ENCODE measurements around the gene HPS6. TPM values are rescaled to one million over a fixed set of nuclear protein-coding genes. Genes with fewer than 3 reads are reported as not detected.
"Not testable (repeated sequence)": the region's sequence is repeated elsewhere in the genome, so short reads cannot be mapped to it uniquely, and the experiment has no call there.

The HPS6 gene
- total RNA-seq, 1 donor from 2014 or later: 52.6 TPM

DNA sequence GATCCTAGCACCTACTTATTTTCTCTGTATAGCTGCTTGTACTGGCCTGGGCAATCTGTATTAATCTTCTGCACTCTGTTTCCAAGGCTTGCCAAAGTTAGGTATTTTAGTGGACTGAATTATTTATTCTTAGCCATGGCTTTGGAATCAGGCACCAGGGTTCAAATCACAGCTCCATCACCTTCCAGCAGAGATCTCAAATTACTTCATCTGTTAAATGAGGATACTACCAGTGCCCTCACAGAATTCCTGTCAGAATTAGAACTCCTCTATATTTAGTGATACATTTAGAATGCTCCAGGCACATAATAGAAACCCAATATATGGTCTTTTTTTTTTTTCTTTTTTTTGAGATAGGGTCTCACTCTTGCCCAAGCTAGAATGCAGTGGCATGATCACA, 26.7 kb upstream of the HPS6 start:
- no peak for TF ChIP-seq CTCF (conservative IDR thresholded peaks at IDR 0.05; ENCODE audit: low read depth, low read length)
- no peak overlapping the region for H3K4me3 ChIP-seq (ENCODE audit: low read depth, low read length)
- no peak for DNase-seq (ENCODE audit: low read depth)

DNA sequence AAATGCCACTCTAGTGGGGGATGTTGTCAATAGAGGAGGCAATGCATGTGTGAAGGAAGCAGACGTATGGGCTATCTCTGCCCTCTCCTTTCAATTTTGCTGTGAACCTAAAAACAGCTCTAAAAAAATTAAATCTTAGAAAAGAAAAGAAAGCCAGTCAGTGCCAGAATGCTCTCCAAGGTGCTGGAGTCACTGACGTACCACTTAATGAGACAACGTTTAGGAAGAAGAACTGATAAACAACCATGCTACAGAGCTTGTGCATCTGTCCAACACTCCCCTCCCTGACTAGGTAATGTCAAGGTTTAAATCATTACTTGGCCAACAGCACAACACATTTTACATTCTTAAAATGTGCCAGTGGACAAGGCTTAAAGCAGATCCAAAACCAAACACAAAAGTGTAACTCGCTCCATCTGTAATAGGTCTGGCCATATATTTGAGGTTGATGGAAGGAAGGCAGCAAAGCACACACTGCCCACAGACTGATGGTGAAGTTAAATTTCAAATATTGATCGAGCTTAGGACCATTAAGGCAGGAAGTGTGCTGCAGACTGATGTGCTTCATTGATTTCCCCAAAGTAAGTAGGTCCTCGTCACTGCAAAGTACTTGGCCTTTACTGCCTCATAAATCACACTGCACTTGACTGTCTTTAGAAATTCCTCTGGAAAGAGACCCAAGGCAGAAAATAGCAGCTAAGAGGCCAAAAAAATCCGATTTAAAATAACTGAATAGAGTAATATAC, 24.7 kb upstream of the HPS6 start:
- H3K4me3 ChIP-seq (ENCODE audit: low read depth, low read length): no peak overlapping the region
- TF ChIP-seq CTCF (conservative IDR thresholded peaks at IDR 0.05; ENCODE audit: low read depth, low read length): no peak
- DNase-seq (ENCODE audit: low read depth): no peak

GRCh38 chr10:102045292-102045691, 19.9 kb upstream of the HPS6 start:
- no peak for DNase-seq (ENCODE audit: low read depth)
- no peak overlapping the region for H3K4me3 ChIP-seq (ENCODE audit: low read depth, low read length)
- TF ChIP-seq CTCF (conservative IDR thresholded peaks at IDR 0.05; ENCODE audit: low read depth, low read length): no peak

- TF ChIP-seq CTCF (conservative IDR thresholded peaks at IDR 0.05; ENCODE audit: low read depth, low read length): no peak
- H3K4me3 ChIP-seq (ENCODE audit: low read depth, low read length): no peak overlapping the region
- DNase-seq (ENCODE audit: low read depth): no peak
Observed at GRCh38 chr10:102046095-102046494, 19.1 kb upstream of the HPS6 start.

DNA sequence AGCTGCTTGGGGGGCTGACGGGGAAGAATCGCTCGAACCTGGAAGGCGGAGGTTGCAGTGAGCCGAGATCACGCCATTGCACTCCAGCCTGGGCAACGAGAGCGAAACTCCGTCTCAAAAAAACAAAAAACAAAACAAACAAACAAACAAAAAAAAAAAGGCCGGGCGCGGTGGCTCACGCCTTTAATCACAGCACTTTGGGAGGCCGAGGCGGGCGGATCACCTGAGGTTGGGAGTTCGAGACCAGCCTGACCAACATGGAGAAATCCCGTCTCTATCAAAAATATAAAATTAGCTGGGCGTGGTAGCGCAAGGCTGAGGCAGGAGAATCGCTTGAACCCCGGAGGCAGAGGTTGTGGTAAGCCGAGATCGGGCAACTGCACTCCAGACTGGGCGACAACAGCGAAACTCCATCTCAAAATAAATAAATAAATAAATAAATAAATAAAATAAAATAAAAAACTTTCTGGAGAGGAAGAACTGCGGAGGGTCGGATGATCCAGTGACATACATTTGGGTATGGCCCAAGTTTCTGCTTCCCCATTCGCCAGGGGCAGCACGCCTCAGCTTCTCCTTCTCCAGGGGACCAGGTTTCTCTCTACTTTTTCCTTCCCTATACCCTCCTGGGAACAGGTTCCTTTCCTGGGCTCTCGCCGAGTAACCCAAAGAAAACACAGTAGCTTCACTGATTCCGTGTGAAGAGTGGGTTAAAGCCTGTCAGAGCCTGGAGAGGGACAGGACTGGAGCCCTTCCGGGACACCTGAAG, 10.1 kb upstream of the HPS6 start:
- not testable (repeated sequence) for DNase-seq (ENCODE audit: low read depth)
- peak overlapping the region; percentile 69 for H3K4me3 ChIP-seq (ENCODE audit: low read depth, low read length)

- peak within 1 kb of the TSS; percentile 69 for H3K4me3 ChIP-seq (ENCODE audit: low read depth, low read length)
- no peak for TF ChIP-seq CTCF (conservative IDR thresholded peaks at IDR 0.05; ENCODE audit: low read depth, low read length)
- DNase-seq (ENCODE audit: low read depth): peak; percentile 84
Observed at GRCh38 chr10:102055647-102056419, 9.3 kb upstream of the HPS6 start, which contains the start of gene ARMH3. Gene ARMH3 (minus strand): TSS chr10:102056173. CDS start chr10:102040114, 16,059 bp downstream.

- no peak overlapping the region for H3K4me3 ChIP-seq (ENCODE audit: low read depth, low read length)
- DNase-seq (ENCODE audit: low read depth): no peak
- TF ChIP-seq CTCF (conservative IDR thresholded peaks at IDR 0.05; ENCODE audit: low read depth, low read length): no peak
Observed at GRCh38 chr10:102059987-102060386, 5.2 kb upstream of the HPS6 start.
